ENCODE data around the gene PTPN7.

PTPN7 gene

DNA sequence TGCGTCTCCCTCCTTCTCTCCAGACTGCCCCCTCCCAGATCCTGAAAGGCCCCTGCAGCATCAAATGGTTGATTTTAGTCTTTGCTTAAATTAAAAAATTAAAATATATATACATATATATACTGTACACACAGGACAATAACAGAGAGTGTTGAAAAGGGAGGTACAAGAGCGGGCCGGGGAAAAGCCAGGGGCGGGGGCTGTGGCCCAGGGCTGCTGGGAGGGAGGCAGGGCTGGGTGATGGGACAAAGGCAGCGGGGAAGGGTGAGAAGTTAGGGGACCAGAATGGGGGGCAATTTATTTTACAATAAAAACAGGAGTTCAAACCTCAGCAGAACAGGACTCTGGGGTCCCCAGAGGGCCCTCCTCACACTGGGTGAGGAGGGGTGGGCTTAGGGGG, 26.4 kb downstream of the PTPN7 start:
- Histone ChIP-seq H3K4me1 (ENCODE audit: insufficient read depth, low read length, severe bottlenecking) (no peaks in the 10 kb centered on the region), H3K4me2 (ENCODE audit: low read length) (no peak overlapping the region), H2AFZ (ENCODE audit: low read length) (no peak overlapping the region), H3K9ac (ENCODE audit: low read length) (no peak overlapping the region), H3K79me2 (ENCODE audit: insufficient read depth, low read length) (no peaks in the 10 kb centered on the region), H3K27ac (ENCODE audit: low read depth, low read length, poor library complexity, severe bottlenecking) (no peak overlapping the region), H3K9me2 (ENCODE audit: low read depth, low read length) (no peaks in the 10 kb centered on the region), H3K27me3 (ENCODE audit: insufficient read depth, low read length) (no peaks in the 10 kb centered on the region), H3K9me3 (ENCODE audit: low read length) (no peaks in the 10 kb centered on the region), H3K36me3 (ENCODE audit: insufficient read depth, low read length) (peaks cover 42% of the 10 kb centered on the region), H4K20me1 (ENCODE audit: insufficient read depth, low read length) (no peaks in the 10 kb centered on the region), H3K4me3 (ENCODE audit: low read depth, low read length, poor library complexity, severe bottlenecking) (no peak overlapping the region), H3F3A (ENCODE audit: insufficient read depth, low read length) (no peaks in the 10 kb centered on the region)
- TF ChIP-seq EZH2 (IDR thresholded peaks at IDR 0.05; ENCODE audit: borderline replicate concordance, low read length): no peak
- TF ChIP-seq, protein P1, sequence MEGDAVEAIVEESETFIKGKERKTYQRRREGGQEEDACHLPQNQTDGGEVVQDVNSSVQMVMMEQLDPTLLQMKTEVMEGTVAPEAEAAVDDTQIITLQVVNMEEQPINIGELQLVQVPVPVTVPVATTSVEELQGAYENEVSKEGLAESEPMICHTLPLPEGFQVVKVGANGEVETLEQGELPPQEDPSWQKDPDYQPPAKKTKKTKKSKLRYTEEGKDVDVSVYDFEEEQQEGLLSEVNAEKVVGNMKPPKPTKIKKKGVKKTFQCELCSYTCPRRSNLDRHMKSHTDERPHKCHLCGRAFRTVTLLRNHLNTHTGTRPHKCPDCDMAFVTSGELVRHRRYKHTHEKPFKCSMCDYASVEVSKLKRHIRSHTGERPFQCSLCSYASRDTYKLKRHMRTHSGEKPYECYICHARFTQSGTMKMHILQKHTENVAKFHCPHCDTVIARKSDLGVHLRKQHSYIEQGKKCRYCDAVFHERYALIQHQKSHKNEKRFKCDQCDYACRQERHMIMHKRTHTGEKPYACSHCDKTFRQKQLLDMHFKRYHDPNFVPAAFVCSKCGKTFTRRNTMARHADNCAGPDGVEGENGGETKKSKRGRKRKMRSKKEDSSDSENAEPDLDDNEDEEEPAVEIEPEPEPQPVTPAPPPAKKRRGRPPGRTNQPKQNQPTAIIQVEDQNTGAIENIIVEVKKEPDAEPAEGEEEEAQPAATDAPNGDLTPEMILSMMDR (IDR thresholded peaks at IDR 0.05; ENCODE audit: low read length): no peak

DNA sequence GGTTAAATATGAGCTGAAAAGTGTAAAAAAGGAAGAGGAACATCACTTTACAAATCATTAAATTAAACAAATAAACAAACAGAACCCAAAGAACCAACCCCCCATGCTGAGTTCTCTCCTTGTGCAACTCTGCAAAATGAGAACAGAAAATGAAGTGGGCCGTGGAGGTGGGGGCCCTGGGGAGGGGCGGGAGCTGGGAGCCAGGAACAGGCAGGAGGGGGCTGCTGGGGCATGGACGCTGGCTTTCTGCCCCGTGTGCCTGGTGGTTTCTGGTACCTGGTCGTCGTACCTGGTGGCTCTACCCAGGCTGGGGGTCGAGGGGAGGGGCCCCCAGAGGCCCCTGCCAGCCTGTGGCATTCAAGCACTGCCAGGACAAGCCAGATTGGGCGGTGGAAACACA, 26.9 kb downstream of the PTPN7 start:
- no peak for TF ChIP-seq EZH2 (IDR thresholded peaks at IDR 0.05; ENCODE audit: borderline replicate concordance, low read length)
- TF ChIP-seq, protein P1 (IDR thresholded peaks at IDR 0.05; ENCODE audit: low read length): no peak
- Histone ChIP-seq H3K4me3 (ENCODE audit: low read depth, low read length, poor library complexity, severe bottlenecking) (no peak overlapping the region), H4K20me1 (ENCODE audit: insufficient read depth, low read length) (no peaks in the 10 kb centered on the region), H3K79me2 (ENCODE audit: insufficient read depth, low read length) (no peaks in the 10 kb centered on the region), H3K27ac (ENCODE audit: low read depth, low read length, poor library complexity, severe bottlenecking) (no peak overlapping the region), H3K4me1 (ENCODE audit: insufficient read depth, low read length, severe bottlenecking) (no peaks in the 10 kb centered on the region), H3K9me3 (ENCODE audit: low read length) (no peaks in the 10 kb centered on the region), H2AFZ (ENCODE audit: low read length) (no peak overlapping the region), H3K36me3 (ENCODE audit: insufficient read depth, low read length) (peaks cover 42% of the 10 kb centered on the region), H3F3A (ENCODE audit: insufficient read depth, low read length) (no peaks in the 10 kb centered on the region), H3K27me3 (ENCODE audit: insufficient read depth, low read length) (no peaks in the 10 kb centered on the region), H3K9me2 (ENCODE audit: low read depth, low read length) (no peaks in the 10 kb centered on the region), H3K9ac (ENCODE audit: low read length) (no peak overlapping the region), H3K4me2 (ENCODE audit: low read length) (no peak overlapping the region)

DNA sequence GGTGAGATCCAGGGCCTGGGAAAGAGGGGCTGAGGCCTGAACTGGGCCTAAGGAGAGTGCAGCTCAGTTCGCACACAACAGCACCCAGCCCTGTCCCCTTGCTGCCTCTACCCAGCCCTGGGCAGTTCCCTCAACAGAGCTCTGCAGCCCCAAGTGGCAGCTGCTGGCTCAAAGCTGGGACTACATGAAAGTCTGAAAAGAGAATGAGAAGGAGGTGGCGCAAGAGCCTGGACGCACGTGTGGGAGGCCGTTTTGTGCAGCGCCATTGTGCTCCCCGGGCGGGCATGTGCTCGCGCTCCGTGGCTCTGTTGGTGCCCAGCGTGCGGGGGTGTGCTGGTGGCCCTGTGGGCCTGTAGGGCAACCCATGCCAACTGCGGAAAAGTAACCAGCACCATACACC, 27.4 kb downstream of the PTPN7 start:
- Histone ChIP-seq H3K27me3 (ENCODE audit: insufficient read depth, low read length) (no peaks in the 10 kb centered on the region), H3K36me3 (ENCODE audit: insufficient read depth, low read length) (peaks cover 42% of the 10 kb centered on the region), H3K9me2 (ENCODE audit: low read depth, low read length) (no peaks in the 10 kb centered on the region), H3K79me2 (ENCODE audit: insufficient read depth, low read length) (no peaks in the 10 kb centered on the region), H3F3A (ENCODE audit: insufficient read depth, low read length) (no peaks in the 10 kb centered on the region), H3K4me1 (ENCODE audit: insufficient read depth, low read length, severe bottlenecking) (no peaks in the 10 kb centered on the region), H3K4me3 (ENCODE audit: low read depth, low read length, poor library complexity, severe bottlenecking) (no peak overlapping the region), H3K27ac (ENCODE audit: low read depth, low read length, poor library complexity, severe bottlenecking) (no peak overlapping the region), H2AFZ (ENCODE audit: low read length) (no peak overlapping the region), H3K9ac (ENCODE audit: low read length) (no peak overlapping the region), H3K4me2 (ENCODE audit: low read length) (no peak overlapping the region), H4K20me1 (ENCODE audit: insufficient read depth, low read length) (no peaks in the 10 kb centered on the region), H3K9me3 (ENCODE audit: low read length) (no peaks in the 10 kb centered on the region)
- TF ChIP-seq EZH2 (IDR thresholded peaks at IDR 0.05; ENCODE audit: borderline replicate concordance, low read length): no peak
- TF ChIP-seq, protein P1 (IDR thresholded peaks at IDR 0.05; ENCODE audit: low read length): no peak
